MCF 10A (cell line): Measurements from ENCODE around the gene COBL. TPM values are rescaled to one million over a fixed set of nuclear protein-coding genes. Genes with fewer than 3 reads are reported as not detected.

ENCODE experiments used
- BruUV-seq: library from RNA; stranded (reverse); fragments of 400-500 nt; replicated peaks from 2 replicates; lab custom pipeline; 2021; lab: Mats Ljungman, UMichigan
- CTCF ChIA-PET: fragments of 300-600 bp; sonication (Branson Sonifier 250); formaldehyde crosslinking; extraction: SDS; loops from one replicate; lab custom pipeline; 2021; ENCODE audit warnings: antibody characterized with exemption, inconsistent platforms; lab: Yijun Ruan, JAX
- POLR2A ChIA-PET: fragments of 300-600, 350-650 bp; sonication (Branson Sonifier 250); formaldehyde crosslinking; extraction: SDS; loops from one replicate; lab custom pipeline; 2020; ENCODE audit warnings: antibody characterized with exemption, inconsistent platforms; lab: Yijun Ruan, JAX
- DNase-seq: peaks from one replicate; pipeline ENCODE4 v3.0.0-alpha.2; 2018; ENCODE audit not compliant: unreplicated experiment
- H3K27ac Mint-ChIP-seq: one replicate; pipeline ENCODE4 v1.8.0; 2022; ENCODE audit warnings: mild to moderate bottlenecking, low read depth, mixed read lengths; ENCODE audit not compliant: unreplicated experiment
- H3K27me3 Mint-ChIP-seq: one replicate; pipeline ENCODE4 v1.8.0; 2022; ENCODE audit warnings: mixed read lengths; ENCODE audit not compliant: insufficient read depth, unreplicated experiment
- H3K36me3 Mint-ChIP-seq: one replicate; pipeline ENCODE4 v1.8.0; 2022; ENCODE audit warnings: mild to moderate bottlenecking, moderate library complexity, mixed read lengths; ENCODE audit not compliant: insufficient read depth, unreplicated experiment
- H3K4me1 Mint-ChIP-seq: one replicate; pipeline ENCODE4 v1.8.0; 2022; ENCODE audit warnings: mixed read lengths; ENCODE audit not compliant: insufficient read depth, unreplicated experiment
- H3K4me3 Mint-ChIP-seq: one replicate; pipeline ENCODE4 v1.8.0; 2022; ENCODE audit warnings: mild to moderate bottlenecking, moderate library complexity, mixed read lengths; ENCODE audit not compliant: unreplicated experiment
- H3K9me3 Mint-ChIP-seq: one replicate; pipeline ENCODE4 v1.8.0; 2022; ENCODE audit warnings: mixed read lengths; ENCODE audit not compliant: unreplicated experiment
- intact Hi-C: fragments of 100-400 bp; cut with micrococcal nuclease; formaldehyde crosslinking; loops from 2 replicates; pipeline ENCODE4 v1.14.1; 2022
- total RNA-seq: library from RNA; stranded (reverse); gene quantifications from 2 replicates; pipeline ENCODE4 v1.2.3, GENCODE V29; 2022
- TF ChIP-seq, protein P1 (sequence below): fragments of 200-600 bp; IDR thresholded peaks from one replicate; pipeline ENCODE4 v1.8.0; 2022; ENCODE audit warnings: antibody characterized with exemption, mild to moderate bottlenecking; ENCODE audit not compliant: unreplicated experiment

The COBL gene
- total RNA-seq, 1 experiment from 2014 or later = 12.3 TPM

DNA sequence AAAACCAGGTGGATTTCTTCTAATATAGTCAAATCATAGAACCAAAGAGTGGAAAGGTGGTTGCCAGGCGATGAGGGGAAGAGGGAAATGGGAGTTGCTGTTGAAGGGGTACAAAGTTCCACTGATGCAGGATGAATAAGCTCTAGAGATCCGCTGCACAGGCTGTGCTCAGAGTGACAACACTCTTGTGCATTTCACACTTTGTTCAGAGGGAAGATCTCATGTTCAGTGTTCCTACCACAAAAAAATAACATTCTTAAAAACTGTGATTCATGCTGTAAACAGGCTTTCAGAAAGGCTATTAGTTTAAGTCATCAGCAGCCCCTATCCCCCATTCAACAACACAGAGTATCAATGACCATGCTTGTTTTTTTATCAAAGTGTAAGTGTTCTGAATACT, 213.8 kb downstream of the COBL start:
- H3K27ac Mint-ChIP-seq = no peak overlapping the region

GRCh38 chr7:51101111-51101757, 215.4 kb downstream of the COBL start:
- ChIA-PET CTCF (interaction anchor here (0.7 to 1.2 kb wide), 4 partner anchors 10 to 960 kb away, joined by 3 to 4 read pairs (median 3); no protein-coding TSS in a partner anchor), POLR2A (no interaction called here)
- Mint-ChIP-seq H3K4me3 (no peak overlapping the region), H3K4me1 (peaks cover 5% of the 10 kb centered on the region), H3K36me3 (no peaks in the 10 kb centered on the region), H3K27ac (no peak overlapping the region), H3K9me3 (peaks cover 17% of the 10 kb centered on the region), H3K27me3 (no peaks in the 10 kb centered on the region)
- no peak for DNase-seq
- BruUV-seq = no TSS peak
- intact Hi-C loops = no loop called here
- TF ChIP-seq, protein P1, sequence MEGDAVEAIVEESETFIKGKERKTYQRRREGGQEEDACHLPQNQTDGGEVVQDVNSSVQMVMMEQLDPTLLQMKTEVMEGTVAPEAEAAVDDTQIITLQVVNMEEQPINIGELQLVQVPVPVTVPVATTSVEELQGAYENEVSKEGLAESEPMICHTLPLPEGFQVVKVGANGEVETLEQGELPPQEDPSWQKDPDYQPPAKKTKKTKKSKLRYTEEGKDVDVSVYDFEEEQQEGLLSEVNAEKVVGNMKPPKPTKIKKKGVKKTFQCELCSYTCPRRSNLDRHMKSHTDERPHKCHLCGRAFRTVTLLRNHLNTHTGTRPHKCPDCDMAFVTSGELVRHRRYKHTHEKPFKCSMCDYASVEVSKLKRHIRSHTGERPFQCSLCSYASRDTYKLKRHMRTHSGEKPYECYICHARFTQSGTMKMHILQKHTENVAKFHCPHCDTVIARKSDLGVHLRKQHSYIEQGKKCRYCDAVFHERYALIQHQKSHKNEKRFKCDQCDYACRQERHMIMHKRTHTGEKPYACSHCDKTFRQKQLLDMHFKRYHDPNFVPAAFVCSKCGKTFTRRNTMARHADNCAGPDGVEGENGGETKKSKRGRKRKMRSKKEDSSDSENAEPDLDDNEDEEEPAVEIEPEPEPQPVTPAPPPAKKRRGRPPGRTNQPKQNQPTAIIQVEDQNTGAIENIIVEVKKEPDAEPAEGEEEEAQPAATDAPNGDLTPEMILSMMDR = no peak

More for the DNA sequence above, 213.8 kb downstream of the COBL start:
- ChIA-PET POLR2A (no interaction called here), CTCF (interaction anchor here (0.7 to 1.1 kb wide), 2 partner anchors 14 to 35 kb away, joined by 3 read pairs; no protein-coding TSS in a partner anchor)
- BruUV-seq = no TSS peak
- peaks cover 5% of the 10 kb centered on the region for H3K4me1 Mint-ChIP-seq
- intact Hi-C loops = no loop called here
- DNase-seq = no peak
- no peaks in the 10 kb centered on the region for H3K27me3 Mint-ChIP-seq
- H3K36me3 Mint-ChIP-seq = no peaks in the 10 kb centered on the region
- no peak overlapping the region for H3K4me3 Mint-ChIP-seq
- TF ChIP-seq, protein P1 = no peak
- H3K9me3 Mint-ChIP-seq = peaks cover 13% of the 10 kb centered on the region

- TF ChIP-seq, protein P1 = no peak
- POLR2A ChIA-PET = interaction anchor here (1.0 to 1.2 kb wide), 2 partner anchors 10 to 66 kb away, joined by 3 read pairs; no protein-coding TSS in a partner anchor
- Mint-ChIP-seq H3K27ac (no peak overlapping the region), H3K4me1 (peaks cover 5% of the 10 kb centered on the region), H3K27me3 (no peaks in the 10 kb centered on the region), H3K36me3 (no peaks in the 10 kb centered on the region), H3K9me3 (peaks cover 18% of the 10 kb centered on the region), H3K4me3 (no peak overlapping the region)
- intact Hi-C loops = no loop called here
- no TSS peak for BruUV-seq
- CTCF ChIA-PET = interaction anchor here (0.6 to 4.4 kb wide), 7 partner anchors 22 to 458 kb away, joined by 3 to 22 read pairs (median 3); no protein-coding TSS in a partner anchor
- no peak for DNase-seq
Measured at GRCh38 chr7:51090411-51090810, 226.2 kb downstream of the COBL start.

- H3K27me3 Mint-ChIP-seq = no peaks in the 10 kb centered on the region
- TF ChIP-seq, protein P1 = no peak
- H3K4me1 Mint-ChIP-seq = peaks cover 5% of the 10 kb centered on the region
- intact Hi-C loops = no loop called here
- no peak overlapping the region for H3K27ac Mint-ChIP-seq
- POLR2A ChIA-PET = no interaction called here
- no TSS peak for BruUV-seq
- no peaks in the 10 kb centered on the region for H3K36me3 Mint-ChIP-seq
- no peak for DNase-seq
- CTCF ChIA-PET = interaction anchor here (0.5 to 4.3 kb wide), 4 partner anchors 17 to 617 kb away, joined by 3 to 19 read pairs (median 4); no protein-coding TSS in a partner anchor
- H3K4me3 Mint-ChIP-seq = no peak overlapping the region
- no peaks in the 10 kb centered on the region for H3K9me3 Mint-ChIP-seq
Measured at GRCh38 chr7:51085034-51085692, 231.4 kb downstream of the COBL start.
